Endothelial cell of umbilical vein (primary cell): ENCODE measurements around the gene ZDHHC19. TPM values are rescaled to one million over a fixed set of nuclear protein-coding genes. Genes with fewer than 3 reads are reported as not detected.

ENCODE experiments used
- BruUV-seq: library from RNA; stranded (reverse); fragments of 400-500 nt; replicated peaks from 2 replicates; lab custom pipeline; 2021; lab: Mats Ljungman, UMichigan
- CTCF ChIA-PET: fragments of 300-600, 350-600 bp; sonication (Branson Sonifier 250); formaldehyde crosslinking; loops from one replicate; lab custom pipeline; 2021; ENCODE audit warnings: antibody characterized with exemption, inconsistent platforms; lab: Charles Lee
- POLR2A ChIA-PET: fragments of 300-600, 350-600 bp; sonication (Branson Sonifier 250); formaldehyde crosslinking; loops from one replicate; lab custom pipeline; 2021; ENCODE audit warnings: antibody characterized with exemption, inconsistent platforms; lab: Charles Lee
- DNase-seq: peaks from one replicate; pipeline ENCODE4 v3.0.0-alpha.2; 2011; ENCODE audit warnings: low read depth, low spot score
- FAIRE-seq: peaks from 2 replicates; lab custom pipeline; 2011; peaks lifted over from hg19 to GRCh38; lab: Jason Lieb, UNC
- H2AFZ ChIP-seq: 2 replicates; pipeline ENCODE4 v1.6.0; 2012; ENCODE audit warnings: low read depth, low read length, control low read depth, inconsistent platforms
- H3K27ac ChIP-seq: 2 replicates; pipeline ENCODE4 v1.5.1; 2011; ENCODE audit warnings: low read depth, mild to moderate bottlenecking, control low read depth, low read length, moderate library complexity; ENCODE audit not compliant: insufficient read depth
- H3K27me3 ChIP-seq, 2 experiments: 2 replicates each; pipeline versions ENCODE4 v1.6.0 to v1.6.1; 2011; ENCODE audit warnings: low read length in 2 of 2, mixed read lengths in 1 of 2; ENCODE audit not compliant: control insufficient read depth in 2 of 2, insufficient read depth in 2 of 2
- H3K36me3 ChIP-seq, 2 experiments: 2 replicates in 1 of 2; 3 replicates in 1 of 2; pipeline ENCODE4 v1.5.1; 2011; ENCODE audit warnings: low read length in 2 of 2, mild to moderate bottlenecking in 1 of 2, moderate library complexity in 1 of 2; ENCODE audit not compliant: control insufficient read depth in 2 of 2, insufficient read depth in 2 of 2; ENCODE audit errors: extremely low read depth in 1 of 2
- H3K4me1 ChIP-seq: 3 replicates; pipeline ENCODE4 v1.5.1; 2011; ENCODE audit warnings: mild to moderate bottlenecking, low read length; ENCODE audit not compliant: control insufficient read depth, insufficient read depth; ENCODE audit errors: extremely low read depth
- H3K4me2 ChIP-seq: 2 replicates; pipeline ENCODE4 v1.6.1; 2011; ENCODE audit warnings: low read length, control low read depth, mixed read lengths; ENCODE audit not compliant: insufficient read depth
- H3K4me3 ChIP-seq, 3 experiments: fragments of 200-600 bp in 1 of 3; sonication (generic), shearing (Covaris generic) in 1 of 3; replicated peaks in 1 of 3; 2 replicates each; pipeline ENCODE4 v1.5.1; 2011 to 2016; ENCODE audit warnings: control low read depth in 3 of 3, low read length in 3 of 3, mild to moderate bottlenecking in 2 of 3, inconsistent platforms in 1 of 3, low read depth in 1 of 3, moderate library complexity in 1 of 3; ENCODE audit not compliant: insufficient read depth in 1 of 3
- H3K79me2 ChIP-seq: 2 replicates; pipeline ENCODE4 v1.6.0; 2012; ENCODE audit warnings: low read length, inconsistent platforms; ENCODE audit not compliant: control insufficient read depth, insufficient read depth
- H3K9ac ChIP-seq: replicated peaks from 2 replicates; pipeline ENCODE3; 2011; ENCODE audit warnings: low read length, control low read depth; ENCODE audit not compliant: insufficient read depth; ENCODE audit errors: extremely low read depth
- H3K9me1 ChIP-seq: replicated peaks from 3 replicates; pipeline ENCODE4 v1.6.0; 2011; ENCODE audit warnings: mild to moderate bottlenecking, low read length; ENCODE audit not compliant: control insufficient read depth, insufficient read depth; ENCODE audit errors: extremely low read depth
- H3K9me3 ChIP-seq: replicated peaks from 2 replicates; pipeline ENCODE4 v1.5.1; 2012; ENCODE audit warnings: low read length, inconsistent platforms; ENCODE audit not compliant: control insufficient read depth, insufficient read depth
- H4K20me1 ChIP-seq: replicated peaks from 2 replicates; pipeline ENCODE3; 2011; ENCODE audit warnings: mild to moderate bottlenecking, low read length; ENCODE audit not compliant: control insufficient read depth, insufficient read depth; ENCODE audit errors: extremely low read depth
- CTCF ChIP-seq, 2 donors: IDR thresholded peaks; 1 replicate in 1 of 2; 2 replicates in 1 of 2; pipeline ENCODE4 v1.5.1; 2011; ENCODE audit warnings: low read length in 2 of 2, mild to moderate bottlenecking in 2 of 2, moderate library complexity in 2 of 2, control low read depth in 1 of 2, inconsistent platforms in 1 of 2, low read depth in 1 of 2; ENCODE audit not compliant: insufficient read depth in 1 of 2; ENCODE audit errors: extremely low read depth in 1 of 2
- EZH2 ChIP-seq: IDR thresholded peaks from 2 replicates; pipeline ENCODE4 v1.6.1; 2012; ENCODE audit warnings: borderline replicate concordance, low read depth, mild to moderate bottlenecking, moderate library complexity, low read length, inconsistent platforms; ENCODE audit not compliant: severe bottlenecking
- FOS ChIP-seq: IDR thresholded peaks from 2 replicates; pipeline ENCODE4 v1.6.1; 2011; ENCODE audit warnings: mild to moderate bottlenecking, low read length, moderate library complexity, borderline replicate concordance; ENCODE audit not compliant: insufficient read depth
- GATA2 ChIP-seq: IDR thresholded peaks from 2 replicates; pipeline ENCODE4 v1.7.0; 2011; ENCODE audit warnings: low read depth, mild to moderate bottlenecking, moderate library complexity, mixed read lengths, low read length; ENCODE audit not compliant: insufficient read length, insufficient read depth
- JUN ChIP-seq: IDR thresholded peaks from 2 replicates; pipeline ENCODE4 v1.6.1; 2011; ENCODE audit warnings: borderline replicate concordance, low read depth; ENCODE audit not compliant: insufficient read length, insufficient read depth
- MYC ChIP-seq: IDR thresholded peaks from one replicate; pipeline ENCODE4 v1.6.1; 2011; ENCODE audit warnings: mild to moderate bottlenecking, low read depth, low read length
- POLR2A ChIP-seq: IDR thresholded peaks from 2 replicates; pipeline ENCODE4 v1.6.1; 2012; ENCODE audit warnings: low read depth, mild to moderate bottlenecking, control low read depth, low read length
- POLR2AphosphoS5 ChIP-seq: IDR thresholded peaks from 2 replicates; pipeline ENCODE4 v1.6.1; 2012; ENCODE audit warnings: low read depth, mild to moderate bottlenecking, control low read depth, low read length, moderate library complexity; ENCODE audit not compliant: insufficient read depth
- dilution Hi-C: fragments of 300-500 bp; cut with MboI; formaldehyde crosslinking; loops from one replicate; pipeline ENCODE4 v1.15.0; 2019; ENCODE audit warnings: low sequenced_read_pairs; ENCODE audit not compliant: extremely low pct_ligation_motif_present
- intact Hi-C: fragments of 100-400 bp; cut with micrococcal nuclease; formaldehyde crosslinking; loops from one replicate; pipeline ENCODE4 v1.10.0; 2022
- polyA plus RNA-seq, 4 experiments: library from polyadenylated mRNA; depleted of rRNA in 3 of 4; stranded (reverse) in 3 of 4; unstranded in 1 of 4; fragments of >200 nt; gene quantifications; 2 replicates each; pipeline versions ENCODE4 v1.2.1 to v1.2.3, GENCODE V29; 2011 to 2012; ENCODE audit warnings: missing spikeins in 1 of 4
- total RNA-seq: library from RNA; stranded (reverse); gene quantifications from 2 replicates; pipeline ENCODE4 v1.2.3, GENCODE V29; 2021
- TF ChIP-seq, protein P1 (sequence below): IDR thresholded peaks from 2 replicates; pipeline ENCODE4 v1.6.1; 2011; ENCODE audit not compliant: insufficient read depth, insufficient read length

The ZDHHC19 gene
- total and polyA plus RNA-seq, 2 donors (not counting 3 experiments of a cell fraction or from before 2014, with no cell fraction given): not detected

GRCh38 chr3:196216681-196217211, 5.5 kb upstream of the ZDHHC19 start:
- CTCF ChIA-PET: interaction anchor here (1.3 kb wide), 1 partner anchor 303 kb away, joined by 3 read pairs; no protein-coding TSS in a partner anchor
- no TSS peak for BruUV-seq
- dilution Hi-C loops (no loop called here), intact Hi-C loops (no loop called here)
- Histone ChIP-seq H4K20me1 (no peaks in the 10 kb centered on the region), H3K4me2 (no peak overlapping the region), H3K4me3 (no peak overlapping the region), H3K4me1 (no peaks in the 10 kb centered on the region), H2AFZ (no peak overlapping the region), H3K9me1 (no peaks in the 10 kb centered on the region), H3K27me3 (peaks cover 4 to 11% of the 10 kb centered on the region in 2 experiments), H3K9ac (no peak overlapping the region), H3K36me3 (no peaks in the 10 kb centered on the region), H3K27ac (no peak overlapping the region), H3K79me2 (no peaks in the 10 kb centered on the region), H3K9me3 (no peaks in the 10 kb centered on the region)
- POLR2A ChIA-PET: no interaction called here
- no peak for DNase-seq
- TF ChIP-seq, protein P1, sequence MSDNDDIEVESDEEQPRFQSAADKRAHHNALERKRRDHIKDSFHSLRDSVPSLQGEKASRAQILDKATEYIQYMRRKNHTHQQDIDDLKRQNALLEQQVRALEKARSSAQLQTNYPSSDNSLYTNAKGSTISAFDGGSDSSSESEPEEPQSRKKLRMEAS: no peak
- TF ChIP-seq FOS: no peak
- FAIRE-seq: no peak

DNA sequence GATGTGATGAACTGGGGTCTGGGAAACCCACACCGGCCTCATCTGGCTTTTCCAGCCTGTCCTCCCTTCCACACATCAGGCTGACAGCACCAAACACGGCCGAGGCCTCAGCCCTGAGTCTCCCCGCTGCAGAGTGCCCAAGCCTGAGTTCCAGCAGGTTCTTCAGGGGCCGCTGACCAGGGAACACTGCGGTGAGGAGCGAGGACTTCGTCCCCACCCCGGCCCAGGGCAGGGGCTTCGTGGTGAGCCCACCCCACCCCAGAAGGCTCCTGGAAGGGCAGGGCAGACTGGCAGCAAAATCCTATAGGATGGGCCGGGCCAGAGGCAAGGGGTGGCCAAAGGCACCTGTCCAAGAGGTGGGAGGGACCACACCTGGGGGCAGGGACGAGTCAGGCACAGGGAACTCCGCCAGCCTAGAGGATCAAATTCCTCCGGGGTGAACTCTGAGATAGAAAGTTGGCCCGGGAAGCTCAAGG, 4.9 kb upstream of the ZDHHC19 start, which contains the start of gene SLC51A:
Gene SLC51A, plus strand, starts transcription at position 446 of the 476 bp plus-strand sequence. CDS start 179 bp downstream, outside the sequence.
- no peaks in the 10 kb centered on the region for H3K9me3 ChIP-seq
- H3K36me3 ChIP-seq: no peaks in the 10 kb centered on the region
- H2AFZ ChIP-seq: no peak within 1 kb of the TSS
- H3K27ac ChIP-seq: no peak within 1 kb of the TSS
- CTCF ChIA-PET: interaction anchor here (1.3 kb wide), 1 partner anchor 303 kb away, joined by 3 read pairs; no protein-coding TSS in a partner anchor
- H3K4me1 ChIP-seq: no peaks in the 10 kb centered on the region
- FAIRE-seq: no peak
- dilution Hi-C loops (no loop called here), intact Hi-C loops (no loop called here)
- H4K20me1 ChIP-seq: no peaks in the 10 kb centered on the region
- TF ChIP-seq CTCF (IDR thresholded peaks at IDR 0.05; ENCODE audit: extremely low read depth in 1 of 2, insufficient read depth in 1 of 2, low read depth in 1 of 2, low read length in 2 of 2) (no peak), JUN (no peak), GATA2 (no peak), POLR2AphosphoS5 (no peak), EZH2 (no peak), FOS (no peak), POLR2A (no peak), MYC (no peak)
- TF ChIP-seq, protein P1: no peak
- no TSS peak for BruUV-seq
- POLR2A ChIA-PET: no interaction called here
- H3K4me3 ChIP-seq: no peak within 1 kb of the TSS
- peaks cover 4 to 11% of the 10 kb centered on the region in 2 experiments for H3K27me3 ChIP-seq
- no peak within 1 kb of the TSS for H3K4me2 ChIP-seq
- no peaks in the 10 kb centered on the region for H3K9me1 ChIP-seq
- H3K9ac ChIP-seq: no peak within 1 kb of the TSS
- DNase-seq: no peak
- H3K79me2 ChIP-seq: no peaks in the 10 kb centered on the region
